Activated T-cell treated with anti-CD3 and anti-CD28 coated beads for 1 hour (primary cell): ENCODE measurements around the gene NNMT.

Source experiments
- DNase-seq: peaks from one replicate; pipeline ENCODE4 v3.0.0-alpha.2; 2020; ENCODE audit warnings: low read depth

NNMT gene

DNA sequence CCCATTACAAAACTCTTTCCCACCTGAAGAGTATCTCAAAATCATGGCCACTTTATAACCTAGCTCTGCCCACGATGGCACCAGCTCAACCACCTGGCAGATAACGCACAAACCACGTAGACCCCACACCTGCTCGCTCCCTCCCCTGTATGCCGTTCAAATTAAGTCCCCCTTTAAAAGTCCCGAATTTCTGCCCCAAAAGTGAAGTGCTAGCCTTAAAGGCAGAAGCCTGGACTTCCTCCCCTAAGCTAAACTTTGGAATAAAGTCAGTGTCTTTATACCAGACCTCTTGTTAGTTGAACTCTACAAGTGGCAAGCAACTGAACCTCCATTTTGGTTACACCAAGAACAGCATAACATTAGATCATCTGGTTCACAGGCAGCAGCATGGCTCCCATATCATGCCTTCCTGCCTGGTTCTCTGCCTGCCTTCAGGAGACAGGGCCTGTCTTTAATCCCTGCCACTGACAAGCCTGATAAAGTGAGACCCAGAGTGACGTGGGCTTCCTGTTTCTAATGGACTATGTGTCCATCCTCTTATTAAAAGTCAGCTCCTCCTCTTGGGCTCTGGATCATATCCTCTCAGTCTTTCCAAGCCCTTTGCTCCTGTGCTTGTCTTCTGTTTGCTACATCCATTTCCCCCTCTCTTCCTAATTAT is 32.6 kb upstream of the NNMT start:
- DNase-seq, result no peak

DNA sequence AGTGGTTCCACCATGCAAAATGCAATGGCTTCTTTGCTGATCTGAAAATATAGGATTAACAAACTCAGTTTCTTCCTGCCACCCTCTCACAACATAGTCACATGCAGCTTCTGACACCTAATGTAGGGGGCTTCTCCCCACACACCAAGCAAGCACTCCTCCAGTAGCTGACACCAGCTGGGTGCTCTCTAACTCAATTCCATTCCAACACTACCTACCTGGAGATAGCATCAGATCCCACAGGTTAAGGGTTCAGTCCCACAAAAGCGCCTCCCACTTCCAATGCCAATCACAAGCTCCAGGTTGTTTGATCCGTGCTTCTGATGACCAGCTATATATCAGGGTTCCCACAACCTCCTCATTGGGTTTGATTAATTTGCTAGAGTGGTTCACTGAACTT is 31.8 kb upstream of the NNMT start:
- no peak for DNase-seq

DNA sequence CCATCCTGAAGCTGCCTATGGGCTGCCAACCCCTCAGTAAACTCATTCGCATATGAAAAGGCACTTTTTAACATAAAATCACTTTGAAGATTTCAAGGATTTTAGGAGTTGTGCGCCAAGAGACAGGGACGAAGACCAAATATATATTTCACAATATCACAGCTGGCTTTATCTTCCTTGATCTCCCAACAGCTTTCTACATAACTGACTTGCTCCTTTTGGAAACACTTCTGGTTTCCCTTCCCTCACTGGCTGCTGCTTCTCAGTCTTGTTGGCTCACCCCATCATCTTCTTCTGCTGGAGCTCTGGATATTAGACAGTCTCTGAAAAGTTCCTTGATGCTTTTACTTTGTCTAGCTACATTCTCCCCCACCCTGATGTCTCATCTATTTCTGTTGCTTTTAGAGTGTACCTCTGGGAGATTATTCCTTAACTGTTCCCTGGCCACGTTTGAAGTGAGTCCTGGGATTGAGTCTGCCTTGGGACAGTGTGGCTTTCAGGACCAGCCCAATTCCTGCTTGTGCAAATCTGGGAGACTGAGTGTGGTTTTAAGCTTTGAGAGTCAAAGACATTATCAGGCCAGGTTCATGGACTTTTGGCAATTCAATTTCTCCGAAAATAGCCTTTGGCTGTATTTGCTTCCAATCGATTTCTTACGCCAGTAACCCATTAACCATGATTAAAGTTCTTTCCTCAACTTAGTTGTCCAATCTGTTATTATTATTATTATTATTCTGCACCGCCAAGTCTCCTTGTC is 30.9 kb upstream of the NNMT start:
- no peak for DNase-seq

DNA sequence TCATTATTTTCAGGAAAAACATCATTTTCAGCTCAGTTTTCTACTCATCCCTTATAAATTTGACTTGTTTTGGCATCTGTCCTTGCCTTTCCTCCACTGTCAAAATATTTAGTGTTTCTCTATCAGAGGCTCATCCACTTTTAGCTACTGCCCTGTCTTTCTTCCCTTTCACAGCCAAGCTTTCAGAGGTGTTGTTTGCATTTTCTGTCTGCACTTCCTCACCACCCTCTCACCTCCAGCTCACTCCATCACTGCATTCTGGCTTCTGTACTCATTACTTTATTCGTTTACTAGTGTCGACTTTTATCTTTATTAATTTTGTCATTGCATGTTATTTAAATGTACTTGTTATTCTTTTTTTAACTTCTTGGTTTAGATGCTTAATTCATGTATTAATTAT is 26.7 kb upstream of the NNMT start:
- DNase-seq, result no peak

DNA sequence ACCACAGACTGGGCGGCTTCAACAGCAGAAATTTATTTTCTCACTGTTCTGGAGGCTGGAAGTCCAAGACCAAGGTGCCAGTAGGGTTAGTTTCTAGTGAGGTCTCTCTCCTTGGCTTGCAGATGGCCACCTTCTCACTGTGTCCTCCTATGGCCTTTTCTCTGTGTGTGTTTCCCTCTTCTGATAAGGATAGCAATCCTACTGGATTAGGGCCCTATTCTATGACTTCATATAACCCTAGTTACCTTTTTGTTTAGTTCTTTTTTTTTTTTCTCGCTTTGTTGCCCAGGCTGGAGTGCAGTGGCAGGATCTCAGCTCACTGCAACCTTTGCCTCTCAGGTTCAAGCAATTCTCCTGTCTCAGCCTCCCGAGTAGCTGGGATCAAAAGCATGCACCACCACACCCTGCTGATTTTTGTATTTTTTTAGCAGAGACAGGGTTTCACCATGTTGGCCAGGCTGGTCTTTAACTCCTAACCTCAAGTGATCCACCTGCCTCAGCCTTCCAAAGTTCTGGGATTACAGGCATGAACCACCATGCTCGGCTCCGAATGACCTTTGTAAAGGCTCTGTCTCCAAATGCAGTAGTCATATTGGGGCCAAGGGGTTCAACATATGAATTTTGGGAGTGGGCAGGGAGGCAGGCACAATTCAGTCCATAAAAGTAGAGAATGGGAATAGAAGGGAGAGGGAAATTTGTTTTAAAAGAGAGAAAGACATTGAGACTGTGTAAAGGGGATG is 25.5 kb upstream of the NNMT start:
- DNase-seq, result no peak

DNA sequence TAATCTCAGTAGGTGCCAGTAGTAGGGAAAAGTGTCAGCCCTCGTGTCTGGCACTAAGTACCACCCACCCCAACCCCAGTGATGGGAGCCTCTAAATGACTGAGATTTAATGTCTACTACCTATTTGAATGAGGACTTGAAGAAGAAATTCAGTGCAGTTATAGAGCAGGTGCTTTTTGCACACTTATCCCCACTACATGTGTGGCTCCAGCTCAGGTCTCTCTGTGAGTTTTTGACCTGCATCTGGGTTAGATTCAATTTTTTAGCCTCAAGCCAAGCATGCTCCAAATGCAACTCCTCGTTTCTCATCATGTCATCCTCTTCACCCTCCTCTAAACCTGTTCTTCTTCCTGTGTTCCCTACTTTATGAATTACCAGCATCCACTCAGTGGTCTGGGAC is 24.9 kb upstream of the NNMT start:
- no peak for DNase-seq

DNA sequence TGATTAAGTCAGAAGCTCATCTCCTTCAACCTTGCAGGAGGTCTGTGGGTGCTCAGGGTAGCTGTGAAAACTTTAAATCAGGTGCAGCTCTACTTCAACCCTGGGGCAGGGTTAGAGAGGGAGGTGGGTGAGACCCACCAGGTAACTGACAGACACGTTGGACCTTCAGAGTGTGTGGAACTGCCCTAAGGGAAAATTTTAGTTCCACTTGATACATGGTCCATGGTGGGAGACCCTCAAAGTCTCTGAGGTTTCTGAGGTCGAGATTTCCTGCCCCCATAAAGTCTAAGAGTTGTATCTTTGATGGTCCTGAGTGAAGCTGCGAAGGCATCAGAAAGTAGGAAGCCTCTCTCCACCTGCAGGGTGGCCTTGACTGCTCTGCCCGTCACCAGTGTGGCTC is 23.9 kb upstream of the NNMT start:
- no peak for DNase-seq

DNA sequence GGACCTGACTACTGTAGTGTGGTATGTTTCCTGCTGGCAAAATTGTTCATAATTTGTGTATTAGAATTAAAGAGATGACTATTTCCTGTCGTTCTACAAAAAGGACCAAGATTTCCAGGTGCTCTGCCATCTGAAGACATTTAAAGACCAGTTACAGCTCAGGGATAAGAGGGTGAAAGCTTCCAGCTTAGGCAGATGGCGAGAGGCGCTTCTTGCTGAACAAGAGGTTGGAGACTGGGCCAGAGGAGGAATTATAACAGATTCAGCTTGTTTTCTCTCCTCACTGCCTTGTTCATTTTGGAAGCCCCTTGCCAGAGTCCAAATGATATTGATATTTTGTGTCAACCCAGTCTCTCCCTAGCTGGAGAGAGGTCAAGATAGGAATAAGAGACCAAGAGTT is 23.1 kb upstream of the NNMT start:
- no peak for DNase-seq

DNA sequence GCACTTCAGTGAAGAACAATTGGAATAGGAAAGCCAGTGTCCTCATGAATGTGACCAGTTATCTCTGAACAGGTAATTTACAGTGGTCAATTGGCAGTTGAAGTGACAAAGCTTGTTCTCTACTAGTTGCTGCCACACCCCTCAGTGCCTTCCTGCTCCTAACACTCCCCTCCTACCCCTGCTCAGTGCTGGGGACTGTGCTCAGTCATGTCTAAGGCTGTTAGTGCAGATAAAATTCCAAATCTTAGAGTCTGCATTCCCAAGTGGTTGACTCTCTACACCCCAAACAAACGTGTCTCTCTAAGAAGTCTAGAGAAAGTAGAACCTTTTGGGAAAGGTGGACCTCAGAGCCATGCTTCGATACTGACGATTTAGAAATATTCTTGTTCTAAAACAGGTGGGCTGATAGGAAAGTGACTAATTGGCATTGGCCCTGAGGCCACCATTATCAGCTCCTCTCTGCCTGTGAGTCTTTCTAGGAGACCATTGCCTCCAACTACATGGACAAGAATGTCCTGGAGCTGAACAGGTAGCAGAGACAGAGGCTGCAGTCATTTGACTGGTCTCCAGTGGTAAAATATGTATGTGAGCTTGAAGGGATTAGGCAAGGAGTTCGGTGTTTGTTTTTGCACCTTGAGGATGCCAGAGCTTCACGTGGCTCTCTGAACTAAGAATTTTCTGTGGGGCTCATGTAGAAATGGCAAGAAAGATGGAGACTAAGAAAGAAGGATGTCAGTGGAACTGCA is 22.1 kb upstream of the NNMT start:
- DNase-seq, result no peak

DNA sequence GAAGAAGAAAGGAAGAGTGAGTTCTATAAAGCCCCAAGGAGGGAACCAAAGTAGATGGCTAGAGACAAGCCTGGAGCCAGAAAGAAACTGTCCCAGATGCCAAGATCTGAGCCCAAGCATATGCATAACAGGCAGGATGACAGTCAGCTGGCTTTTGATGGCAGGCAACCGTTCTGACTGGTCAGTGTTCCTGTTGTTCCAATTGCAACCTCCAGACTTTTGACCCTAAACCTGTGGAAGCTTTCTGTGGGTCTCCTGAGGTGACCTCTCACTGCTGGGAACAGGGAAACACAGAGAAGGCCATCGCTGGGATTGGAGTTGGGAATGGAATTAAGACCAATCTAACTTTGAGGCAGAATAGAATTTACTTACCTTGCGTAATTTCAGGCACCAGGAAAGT is 21.6 kb upstream of the NNMT start:
- DNase-seq, result no peak

DNA sequence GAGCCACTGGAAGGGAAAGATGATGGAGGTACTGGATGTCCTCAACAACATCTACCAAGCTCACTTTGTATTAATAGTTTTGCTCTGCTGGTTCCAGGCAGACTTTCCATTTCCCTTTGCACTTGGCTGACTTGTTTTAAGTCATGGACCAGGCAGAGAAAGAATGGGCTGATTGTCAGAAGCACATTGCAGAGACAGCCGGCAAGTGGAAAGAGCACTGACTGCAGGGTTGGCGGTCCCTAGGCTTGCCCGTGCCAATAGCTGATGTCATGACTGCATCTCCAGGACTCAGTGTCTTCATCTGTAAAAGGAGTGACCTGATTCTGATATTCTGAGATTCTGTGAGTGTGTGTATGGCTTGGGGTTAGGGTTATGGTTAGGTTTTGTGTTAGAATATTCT is 20.9 kb upstream of the NNMT start:
- DNase-seq, result no peak

DNA sequence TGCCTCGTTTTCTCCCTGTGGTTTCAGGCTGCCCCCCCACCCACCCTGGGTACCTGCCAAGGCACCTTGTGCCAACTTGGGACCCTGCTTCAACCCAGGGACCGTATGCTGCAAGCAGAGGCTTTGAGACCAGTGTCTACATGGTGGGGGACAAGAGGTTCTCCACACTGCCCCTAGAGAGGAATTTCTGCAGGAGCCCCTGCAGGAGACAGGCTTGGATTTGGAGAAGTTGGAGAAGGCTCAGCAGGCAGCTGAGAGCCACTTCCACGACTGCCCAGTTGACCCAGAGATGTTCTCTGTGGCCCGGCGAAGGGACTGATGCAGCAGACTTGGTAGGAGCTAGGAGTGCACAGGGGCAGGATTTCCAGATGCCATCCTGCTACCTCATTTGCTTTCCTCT is 20.1 kb upstream of the NNMT start:
- DNase-seq, result no peak

DNA sequence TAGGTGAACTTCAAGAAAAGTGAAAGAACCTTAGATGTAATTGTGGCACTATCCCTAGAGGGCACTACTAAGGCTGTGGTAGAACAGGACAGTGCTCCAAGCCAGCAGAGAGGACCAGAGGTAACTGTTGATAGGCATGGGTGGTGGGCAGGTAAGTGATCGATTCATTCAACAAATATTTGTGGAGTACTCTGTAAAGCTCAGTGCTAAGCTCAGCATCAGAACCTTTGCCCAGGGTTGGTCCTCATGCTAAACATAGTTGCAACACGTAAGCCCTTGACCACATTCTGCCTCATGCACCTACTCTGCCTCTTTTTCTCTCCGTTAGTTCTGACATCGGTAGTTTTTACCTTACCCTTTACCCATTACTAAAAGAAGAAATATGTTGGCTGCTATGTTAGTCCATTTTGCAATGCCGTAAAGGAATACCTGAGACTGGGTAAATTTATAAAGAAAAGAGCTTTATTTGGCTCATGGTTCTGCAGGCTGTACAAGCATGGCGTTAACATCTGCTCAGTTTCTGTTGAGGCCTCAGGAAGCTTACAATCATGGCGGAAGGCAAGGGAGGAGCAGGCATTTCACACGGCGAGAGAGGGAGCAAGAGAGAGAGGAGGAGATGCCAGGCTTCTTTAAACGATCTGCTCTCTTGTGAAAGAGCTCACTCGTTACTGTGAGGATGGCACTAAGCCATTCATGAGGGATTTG is 18.4 kb upstream of the NNMT start:
- no peak for DNase-seq

DNA sequence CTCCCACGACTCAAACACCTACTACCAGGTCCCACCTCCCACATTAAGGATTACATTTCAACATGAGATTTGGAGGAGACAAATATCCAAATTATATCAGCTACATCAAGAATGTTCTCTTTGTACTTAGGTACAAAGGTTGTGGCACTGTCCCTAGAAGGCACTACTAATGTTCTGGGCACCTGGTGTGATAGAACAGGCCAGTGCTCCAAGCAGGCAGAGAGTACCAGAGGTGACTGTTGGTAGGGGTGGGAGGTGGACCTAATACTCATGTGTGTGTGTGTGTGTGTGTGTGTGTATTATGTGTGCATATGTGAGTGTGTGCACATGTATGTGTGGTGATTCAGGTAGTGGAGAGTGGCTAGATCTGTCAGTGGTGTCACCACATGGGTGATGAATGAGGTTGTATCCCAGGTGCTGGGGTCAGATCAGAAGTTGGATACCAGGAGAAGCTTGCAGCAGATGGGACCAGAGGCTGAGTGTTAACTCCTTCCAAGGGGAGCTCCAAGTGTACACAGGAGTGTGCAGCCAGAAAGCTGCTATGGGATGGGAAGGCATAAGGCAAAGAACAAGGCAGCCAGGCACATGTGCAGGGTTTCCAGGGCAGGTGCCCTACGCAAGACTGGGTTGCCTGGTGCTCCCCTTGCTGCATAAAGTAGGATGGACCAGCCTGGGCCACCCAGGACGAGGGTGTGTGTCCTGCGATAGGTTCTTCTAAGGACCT is 17.7 kb upstream of the NNMT start:
- no peak for DNase-seq

DNA sequence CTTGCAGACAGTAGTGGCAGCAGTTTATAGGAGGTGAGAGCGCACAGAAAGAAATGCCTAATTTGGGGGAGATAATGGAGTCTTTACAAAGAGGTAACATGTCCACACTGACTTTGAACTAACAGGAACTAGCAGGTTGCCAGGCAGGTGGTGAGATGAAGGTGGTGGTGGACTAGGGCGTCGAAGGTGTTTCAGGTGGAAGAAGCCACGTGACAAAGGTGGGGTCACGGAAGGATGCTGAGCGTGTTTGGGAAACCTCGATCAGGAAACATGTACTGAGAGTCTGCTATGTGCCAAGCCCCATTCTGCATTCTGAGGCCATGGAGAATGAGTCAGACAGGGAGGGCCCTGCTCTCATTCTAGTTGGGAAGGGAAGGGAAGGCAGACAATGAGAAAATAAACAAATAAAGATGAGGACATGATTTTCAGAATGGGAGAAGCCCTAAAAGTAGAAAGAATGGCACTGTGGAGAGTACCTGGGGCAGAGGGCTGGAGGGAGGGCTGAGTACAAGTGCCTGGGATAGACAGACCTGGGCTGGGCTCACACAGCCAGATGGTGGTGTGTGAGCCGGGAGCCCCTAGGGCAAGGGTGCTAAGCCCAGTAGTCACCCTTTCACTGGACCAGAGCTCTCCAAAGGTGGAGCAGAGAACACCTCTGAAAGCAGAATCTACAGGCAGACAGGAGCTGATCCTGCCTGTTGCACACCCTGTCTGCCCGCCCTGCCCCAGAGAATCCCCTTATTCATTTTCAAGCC is 16.2 kb upstream of the NNMT start:
- DNase-seq, result no peak

DNA sequence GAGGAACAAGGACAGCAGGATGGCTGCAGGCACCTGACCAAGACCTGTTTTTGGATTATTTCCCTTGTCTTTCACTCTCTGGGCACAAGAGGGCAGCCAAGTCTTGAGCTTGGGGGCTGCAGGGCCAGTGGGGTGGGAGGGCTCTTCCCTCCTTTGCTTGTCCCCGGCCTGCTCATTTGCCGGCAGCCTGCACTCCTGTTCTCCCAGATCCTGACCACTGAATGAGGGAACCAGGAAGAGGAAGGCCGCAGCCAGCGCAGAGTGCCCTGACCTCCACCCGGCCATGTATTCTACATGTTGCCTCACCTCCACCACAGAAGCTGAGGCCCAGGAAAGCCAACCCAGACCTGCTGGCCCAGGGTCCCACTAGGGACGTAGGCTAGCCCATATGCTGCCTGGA is 15.5 kb upstream of the NNMT start:
- DNase-seq, result no peak

DNA sequence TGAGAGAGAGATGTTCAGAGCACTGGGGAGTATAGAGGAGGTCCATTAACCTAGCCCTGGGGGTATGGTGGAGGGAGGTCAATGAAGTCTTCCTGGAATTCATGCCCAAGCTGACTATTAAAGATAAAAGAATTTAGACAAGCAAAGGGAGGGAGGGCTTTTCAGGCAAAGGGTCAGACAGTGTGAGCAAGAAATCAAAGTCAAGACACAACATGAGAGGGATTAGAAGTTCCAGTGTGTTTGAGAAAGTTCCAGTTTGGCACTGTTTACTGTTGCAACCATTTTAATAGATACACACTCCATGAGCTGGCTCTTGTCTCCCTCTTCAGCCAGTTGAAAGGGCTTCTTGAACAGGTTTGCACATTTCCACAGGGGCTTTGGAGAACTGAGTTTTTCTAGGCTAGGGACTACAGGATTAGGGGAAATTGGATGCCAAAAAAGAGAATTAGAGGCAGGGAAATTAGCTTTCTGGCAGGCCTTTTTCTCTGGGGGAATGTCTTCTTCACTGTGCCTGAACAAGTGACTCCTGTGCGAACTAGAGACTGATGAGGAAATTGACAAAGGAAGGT is 14.7 kb upstream of the NNMT start:
- DNase-seq, result no peak

DNA sequence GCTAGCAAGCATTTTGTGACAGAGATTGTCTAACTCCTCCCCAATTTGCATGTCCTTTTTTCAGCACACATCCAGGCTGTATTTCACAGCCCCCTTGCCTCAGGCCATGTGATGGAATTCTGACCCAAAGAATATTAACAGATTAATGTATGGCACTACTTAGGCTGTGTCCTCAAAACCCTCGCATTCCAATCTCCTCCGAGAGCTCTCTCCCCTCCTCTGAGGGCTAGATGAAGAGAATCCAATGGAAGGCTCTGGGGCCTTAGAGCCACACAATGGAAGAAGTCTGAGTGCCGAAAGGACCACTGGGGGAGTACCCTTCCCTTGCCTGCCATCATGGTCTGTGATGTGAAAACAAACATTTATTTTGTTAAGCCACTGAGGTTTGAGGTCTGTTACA is 13.7 kb upstream of the NNMT start:
- no peak for DNase-seq

DNA sequence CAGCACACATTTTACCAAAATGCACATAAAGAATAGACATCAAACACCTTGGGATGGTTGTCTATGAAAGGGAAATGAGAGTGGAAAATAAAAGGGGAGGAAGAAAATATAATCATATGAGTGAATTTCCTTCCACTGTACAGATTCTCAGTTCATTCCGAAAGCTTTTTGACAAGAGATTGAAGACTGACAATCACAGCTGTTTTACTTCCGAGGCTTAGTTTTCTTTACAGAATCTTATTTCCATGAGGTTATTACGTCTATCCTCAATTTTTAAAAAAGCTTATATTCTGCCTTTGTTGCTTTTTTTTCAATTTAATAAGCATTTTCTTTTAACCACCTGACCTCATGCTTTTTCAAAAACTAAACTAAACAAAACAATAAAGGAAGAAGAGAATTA is 12.8 kb upstream of the NNMT start:
- DNase-seq, result no peak

DNA sequence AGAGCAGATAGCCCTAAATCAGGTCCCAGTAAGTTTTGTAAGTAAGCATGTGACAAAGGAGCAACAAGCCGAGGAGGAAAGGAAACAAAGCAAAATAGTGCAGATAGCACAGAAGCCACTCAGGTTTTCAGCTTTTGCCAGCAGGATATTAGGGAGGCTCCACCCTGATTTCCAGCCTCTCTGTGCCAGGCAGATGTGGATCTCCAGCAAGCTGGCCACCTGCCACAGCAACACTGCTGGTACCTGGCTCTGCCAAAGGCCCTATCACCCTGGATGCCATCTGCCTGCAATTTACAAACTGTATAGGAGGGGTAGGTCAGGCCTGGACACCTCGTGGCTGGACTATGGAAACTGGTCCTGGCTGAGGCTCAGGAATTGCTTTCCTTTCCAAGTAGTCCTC is 12.2 kb upstream of the NNMT start:
- no peak for DNase-seq
